ENCODE data around the gene CPNE4. TPM values are rescaled to one million over a fixed set of nuclear protein-coding genes. Genes with fewer than 3 reads are reported as not detected.

CPNE4 gene
- total RNA-seq, 1 donor from 2014 or later, result not detected

DNA sequence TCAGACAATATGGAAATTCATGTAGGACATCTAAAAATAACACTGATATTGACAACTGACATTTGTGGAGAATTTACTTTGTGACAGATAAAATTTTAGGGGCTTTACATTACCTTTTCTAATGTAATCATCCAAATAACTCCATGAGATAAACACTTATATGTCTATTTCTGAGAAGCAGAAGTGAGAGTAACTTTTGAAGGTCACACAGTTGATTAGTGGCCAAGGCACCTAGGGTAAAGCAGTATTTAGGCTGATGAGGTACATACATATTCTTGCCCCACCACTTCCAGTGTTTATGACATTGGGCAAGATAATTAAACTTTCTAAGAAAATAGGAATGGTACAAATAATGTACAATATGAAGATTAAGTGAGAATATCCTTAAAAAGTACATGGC, 248.4 kb downstream of the CPNE4 start:
- Mint-ChIP-seq H3K4me1 (ENCODE audit: low read depth) (no peaks in the 10 kb centered on the region), H3K4me3 (ENCODE audit: unreplicated experiment) (no peak overlapping the region), H3K36me3 (ENCODE audit: low read depth) (no peaks in the 10 kb centered on the region), H3K27me3 (ENCODE audit: low read depth) (peaks cover 21% of the 10 kb centered on the region), H3K9me3 (ENCODE audit: low read depth) (peaks cover 5% of the 10 kb centered on the region), H3K27ac (ENCODE audit: unreplicated experiment) (no peak overlapping the region)
- TF ChIP-seq, protein P1, sequence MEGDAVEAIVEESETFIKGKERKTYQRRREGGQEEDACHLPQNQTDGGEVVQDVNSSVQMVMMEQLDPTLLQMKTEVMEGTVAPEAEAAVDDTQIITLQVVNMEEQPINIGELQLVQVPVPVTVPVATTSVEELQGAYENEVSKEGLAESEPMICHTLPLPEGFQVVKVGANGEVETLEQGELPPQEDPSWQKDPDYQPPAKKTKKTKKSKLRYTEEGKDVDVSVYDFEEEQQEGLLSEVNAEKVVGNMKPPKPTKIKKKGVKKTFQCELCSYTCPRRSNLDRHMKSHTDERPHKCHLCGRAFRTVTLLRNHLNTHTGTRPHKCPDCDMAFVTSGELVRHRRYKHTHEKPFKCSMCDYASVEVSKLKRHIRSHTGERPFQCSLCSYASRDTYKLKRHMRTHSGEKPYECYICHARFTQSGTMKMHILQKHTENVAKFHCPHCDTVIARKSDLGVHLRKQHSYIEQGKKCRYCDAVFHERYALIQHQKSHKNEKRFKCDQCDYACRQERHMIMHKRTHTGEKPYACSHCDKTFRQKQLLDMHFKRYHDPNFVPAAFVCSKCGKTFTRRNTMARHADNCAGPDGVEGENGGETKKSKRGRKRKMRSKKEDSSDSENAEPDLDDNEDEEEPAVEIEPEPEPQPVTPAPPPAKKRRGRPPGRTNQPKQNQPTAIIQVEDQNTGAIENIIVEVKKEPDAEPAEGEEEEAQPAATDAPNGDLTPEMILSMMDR (IDR thresholded peaks at IDR 0.05), result no peak
- no peak for DNase-seq (ENCODE audit: low spot score)

DNA sequence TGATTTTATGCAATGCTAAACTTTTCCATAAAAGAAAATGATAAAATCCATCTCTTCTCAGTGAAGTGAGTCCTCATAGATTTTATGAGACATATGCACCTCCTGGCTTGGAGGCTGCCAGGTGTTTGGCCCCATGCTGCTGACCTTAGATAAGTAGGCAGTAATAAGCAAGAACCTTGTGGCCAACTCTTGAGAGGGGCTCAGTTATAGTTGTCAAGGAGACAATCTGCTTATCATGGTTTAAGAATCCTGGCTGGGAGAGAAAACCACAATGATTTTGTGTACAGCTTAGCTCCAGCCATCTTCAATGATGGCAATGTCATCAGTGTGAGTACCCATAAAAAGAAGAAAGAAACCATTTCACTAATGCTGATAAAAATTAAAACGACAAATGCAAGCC, 252.1 kb downstream of the CPNE4 start:
- H3K27me3 Mint-ChIP-seq (ENCODE audit: low read depth), result peaks cover 10% of the 10 kb centered on the region
- H3K27ac Mint-ChIP-seq (ENCODE audit: unreplicated experiment), result no peak overlapping the region
- H3K4me1 Mint-ChIP-seq (ENCODE audit: low read depth), result no peaks in the 10 kb centered on the region
- peaks cover 8% of the 10 kb centered on the region for H3K9me3 Mint-ChIP-seq (ENCODE audit: low read depth)
- no peak overlapping the region for H3K4me3 Mint-ChIP-seq (ENCODE audit: unreplicated experiment)
- H3K36me3 Mint-ChIP-seq (ENCODE audit: low read depth), result no peaks in the 10 kb centered on the region
- no peak for DNase-seq (ENCODE audit: low spot score)
- TF ChIP-seq, protein P1 (IDR thresholded peaks at IDR 0.05), result no peak

DNA sequence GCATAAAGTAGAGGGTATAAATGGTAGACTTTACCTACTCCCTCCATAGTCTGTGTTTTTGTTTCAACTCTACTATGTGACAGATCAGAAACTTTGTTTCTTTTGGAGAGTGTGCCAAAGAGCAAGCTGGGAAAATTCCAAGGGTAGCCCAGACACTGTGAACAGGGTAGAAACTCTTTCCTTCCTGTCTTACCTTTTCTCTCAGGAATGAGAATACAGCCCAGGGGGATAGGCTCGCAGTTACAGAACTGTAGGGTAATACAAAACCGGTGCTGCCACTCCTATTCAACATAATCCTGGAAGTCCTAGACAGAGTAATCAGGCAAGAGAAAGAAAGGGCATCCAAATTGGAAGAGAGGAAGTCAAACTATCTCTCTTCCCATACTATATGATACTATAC, 256.3 kb downstream of the CPNE4 start:
- no peaks in the 10 kb centered on the region for H3K36me3 Mint-ChIP-seq (ENCODE audit: low read depth)
- no peak overlapping the region for H3K27ac Mint-ChIP-seq (ENCODE audit: unreplicated experiment)
- H3K9me3 Mint-ChIP-seq (ENCODE audit: low read depth), result peaks cover 3% of the 10 kb centered on the region
- peaks cover 4% of the 10 kb centered on the region for H3K27me3 Mint-ChIP-seq (ENCODE audit: low read depth)
- TF ChIP-seq, protein P1 (IDR thresholded peaks at IDR 0.05), result no peak
- no peak overlapping the region for H3K4me3 Mint-ChIP-seq (ENCODE audit: unreplicated experiment)
- no peak for DNase-seq (ENCODE audit: low spot score)
- H3K4me1 Mint-ChIP-seq (ENCODE audit: low read depth), result no peaks in the 10 kb centered on the region

DNA sequence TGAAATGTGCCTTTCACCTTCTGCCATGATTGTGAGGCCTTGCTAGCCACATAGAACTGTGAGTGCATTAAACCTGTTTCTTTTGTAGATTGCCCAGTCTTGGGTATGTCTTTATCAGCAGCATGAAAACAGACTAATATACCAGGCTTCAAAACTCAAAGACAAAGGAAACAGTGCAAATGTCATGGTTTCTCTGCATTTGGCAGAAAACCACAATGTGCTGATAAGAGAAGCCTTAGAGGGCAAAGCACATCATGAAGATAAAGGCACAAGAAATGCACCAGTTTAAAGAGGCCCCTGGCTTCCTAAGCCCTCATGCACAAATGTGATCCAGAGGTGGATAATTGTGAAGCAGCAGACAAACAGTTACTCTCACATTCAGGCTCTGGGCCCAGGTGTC, 259.2 kb downstream of the CPNE4 start:
- Mint-ChIP-seq H3K9me3 (ENCODE audit: low read depth) (peaks cover 3% of the 10 kb centered on the region), H3K27me3 (ENCODE audit: low read depth) (peaks cover 12% of the 10 kb centered on the region), H3K27ac (ENCODE audit: unreplicated experiment) (no peak overlapping the region), H3K4me3 (ENCODE audit: unreplicated experiment) (no peak overlapping the region), H3K4me1 (ENCODE audit: low read depth) (no peaks in the 10 kb centered on the region), H3K36me3 (ENCODE audit: low read depth) (no peaks in the 10 kb centered on the region)
- no peak for DNase-seq (ENCODE audit: low spot score)
- TF ChIP-seq, protein P1 (IDR thresholded peaks at IDR 0.05), result no peak

DNA sequence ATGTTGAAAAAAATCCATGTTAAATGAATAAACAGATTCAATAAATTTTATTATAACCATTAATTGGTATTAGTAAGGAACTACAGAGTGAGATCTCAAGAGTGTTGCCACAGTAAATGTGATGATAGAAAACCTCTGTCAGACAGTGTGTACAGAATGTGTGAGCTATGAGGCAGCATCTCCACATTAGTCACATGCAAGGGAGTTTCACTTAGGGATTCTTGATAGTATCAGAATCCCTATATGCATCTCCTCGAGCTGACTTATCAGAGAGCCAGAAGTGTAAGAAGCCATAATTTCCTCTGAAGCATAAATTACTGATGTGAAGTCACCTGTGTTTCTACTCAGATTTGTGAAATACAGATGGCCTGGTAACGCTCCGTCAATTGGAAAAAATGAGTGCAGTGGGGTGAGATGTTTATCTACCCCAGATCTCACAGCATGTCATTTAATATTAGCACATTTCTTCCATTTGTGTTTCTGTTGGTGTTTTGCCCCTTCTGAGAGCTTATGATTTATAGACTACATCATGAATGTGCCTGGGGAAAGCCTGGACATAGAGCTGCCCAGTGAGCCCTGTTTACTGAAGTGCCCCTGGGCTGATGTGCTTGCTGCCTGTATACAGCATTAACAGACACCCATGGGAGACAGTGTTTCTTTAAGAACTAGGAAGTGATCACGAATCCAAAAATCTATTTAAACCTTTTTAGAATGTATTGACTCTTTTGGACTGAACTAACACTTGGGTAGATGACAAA, 262.4 kb downstream of the CPNE4 start:
- Mint-ChIP-seq H3K27me3 (ENCODE audit: low read depth) (peaks cover 12% of the 10 kb centered on the region), H3K36me3 (ENCODE audit: low read depth) (no peaks in the 10 kb centered on the region), H3K4me1 (ENCODE audit: low read depth) (no peaks in the 10 kb centered on the region), H3K27ac (ENCODE audit: unreplicated experiment) (no peak overlapping the region), H3K9me3 (ENCODE audit: low read depth) (no peaks in the 10 kb centered on the region), H3K4me3 (ENCODE audit: unreplicated experiment) (no peak overlapping the region)
- no peak for DNase-seq (ENCODE audit: low spot score)
- TF ChIP-seq, protein P1 (IDR thresholded peaks at IDR 0.05), result no peak
